ENCODE measurements around the gene DUSP10.

Gene DUSP10

DNA sequence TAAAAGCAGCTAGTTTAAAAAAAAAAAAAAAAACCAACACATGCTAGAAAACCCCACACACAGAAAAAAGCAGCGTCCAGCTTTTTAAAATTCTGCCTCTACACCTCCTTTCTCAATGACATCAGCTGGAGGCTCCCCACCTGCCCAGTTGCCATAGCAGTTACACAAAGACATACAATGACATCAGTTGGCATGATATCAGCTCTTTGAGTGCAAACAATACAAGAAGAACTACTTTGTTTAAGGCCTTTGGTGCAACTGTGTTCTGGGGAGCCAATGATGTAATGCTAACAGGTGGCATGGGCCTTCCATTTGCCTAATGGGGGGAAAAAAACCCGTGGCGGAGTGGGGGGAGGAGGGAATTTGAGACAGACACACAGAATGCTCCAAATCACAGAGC lies 32.9 kb downstream of the DUSP10 start:
- H3K4me3 Mint-ChIP-seq: no peak overlapping the region
- H3K9me3 Mint-ChIP-seq: no peaks in the 10 kb centered on the region
- peaks cover 68% of the 10 kb centered on the region for H3K4me1 Mint-ChIP-seq (ENCODE audit: low read depth)
- no peaks in the 10 kb centered on the region for H3K27me3 Mint-ChIP-seq
- intact Hi-C loops (cut with micrococcal nuclease): loop anchor here (1.0 to 2.0 kb wide), 2 partner anchors 32 to 68 kb away; no protein-coding TSS in a partner anchor
- H3K27ac Mint-ChIP-seq: peak overlapping the region; percentile 80
- peaks cover 9% of the 10 kb centered on the region for H3K36me3 Mint-ChIP-seq (ENCODE audit: low read depth)

DNA sequence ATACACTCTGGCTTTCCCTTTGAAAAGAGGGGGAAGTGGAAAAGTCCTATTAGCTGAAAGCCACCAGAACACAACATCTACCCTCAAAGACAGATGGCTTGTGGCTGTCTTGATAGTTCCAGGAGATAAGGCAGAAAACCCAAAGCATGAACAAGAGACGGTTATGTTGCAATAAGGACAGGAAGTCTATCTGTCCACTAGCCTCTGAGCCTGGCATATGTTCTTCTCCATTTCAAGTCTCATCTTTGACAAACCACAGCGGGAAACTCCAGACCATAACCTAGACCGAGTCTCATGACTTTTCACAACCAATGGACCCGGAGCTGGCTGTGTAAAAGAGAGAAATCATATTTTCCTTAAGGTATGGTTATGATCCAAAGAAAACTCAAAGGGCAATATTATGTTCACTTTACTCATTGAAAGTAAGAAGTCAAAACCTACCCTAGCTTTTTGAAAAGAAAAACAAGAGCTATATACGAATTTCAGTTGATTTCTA lies 33.8 kb downstream of the DUSP10 start:
- H3K4me1 Mint-ChIP-seq (ENCODE audit: low read depth): peaks cover 74% of the 10 kb centered on the region
- H3K27me3 Mint-ChIP-seq: no peaks in the 10 kb centered on the region
- peak overlapping the region; percentile 80 for H3K27ac Mint-ChIP-seq
- intact Hi-C loops (cut with micrococcal nuclease): loop anchor here (2.0 kb wide), 1 partner anchor 69 kb away; no protein-coding TSS in a partner anchor
- peaks cover 9% of the 10 kb centered on the region for H3K36me3 Mint-ChIP-seq (ENCODE audit: low read depth)
- H3K9me3 Mint-ChIP-seq: no peaks in the 10 kb centered on the region
- H3K4me3 Mint-ChIP-seq: no peak overlapping the region

DNA sequence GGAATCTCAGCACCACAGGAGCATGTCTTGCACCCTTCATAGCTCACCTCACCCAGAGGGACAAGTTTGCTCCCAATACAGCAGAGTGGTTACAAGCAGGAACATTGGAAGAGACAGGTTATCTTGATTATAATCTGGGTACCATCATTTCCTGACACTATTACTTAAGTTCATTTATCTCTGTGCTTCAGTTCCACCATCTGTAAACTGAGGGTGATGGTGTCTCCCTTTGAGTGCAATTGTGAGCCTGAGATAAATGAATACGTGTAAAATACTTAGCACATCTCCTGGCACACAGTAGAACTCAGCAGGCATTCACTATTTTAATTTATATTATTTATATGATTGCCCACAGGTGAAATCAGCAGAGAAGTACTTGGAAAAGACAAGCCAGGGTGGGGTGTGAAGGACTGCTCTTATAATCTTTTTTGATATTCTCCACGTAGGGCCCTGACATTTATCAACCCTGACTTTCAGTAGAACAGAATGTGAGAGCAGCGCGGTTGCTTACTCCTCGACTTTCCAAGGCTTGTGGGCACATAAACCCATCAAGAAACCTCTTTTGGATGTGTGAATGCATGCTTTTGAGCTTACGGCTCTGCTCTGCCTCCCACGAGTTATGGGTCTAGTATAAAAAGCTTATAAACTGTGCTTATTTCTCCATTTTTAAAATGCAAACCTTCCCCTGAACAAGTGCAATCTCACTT lies 34.9 kb downstream of the DUSP10 start:
- Mint-ChIP-seq H3K27ac (no peak overlapping the region), H3K9me3 (no peaks in the 10 kb centered on the region), H3K4me3 (no peak overlapping the region), H3K4me1 (ENCODE audit: low read depth) (peaks cover 71% of the 10 kb centered on the region), H3K36me3 (ENCODE audit: low read depth) (peaks cover 16% of the 10 kb centered on the region), H3K27me3 (no peaks in the 10 kb centered on the region)
- intact Hi-C loops (cut with micrococcal nuclease): no loop called here

DNA sequence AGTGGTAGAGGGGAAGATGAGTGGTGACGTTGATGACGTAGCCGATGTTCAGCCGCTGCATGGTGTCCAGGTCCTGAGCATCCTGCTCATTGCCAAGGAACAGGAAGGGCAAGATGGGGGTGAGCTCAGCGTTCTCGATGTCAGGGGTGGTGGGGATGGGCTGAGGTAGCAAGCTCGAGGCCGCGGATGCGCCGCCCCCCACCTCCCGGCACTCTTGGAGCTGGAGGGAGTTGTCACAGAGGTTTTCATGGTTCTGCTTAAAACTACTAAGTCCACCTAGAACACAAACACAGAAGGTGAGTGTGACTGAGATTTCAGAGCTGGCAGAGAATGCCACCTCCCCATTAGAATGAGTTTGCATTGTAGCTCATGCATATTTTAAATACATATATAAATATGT lies 35.7 kb downstream of the DUSP10 start:
- H3K4me3 Mint-ChIP-seq: no peak overlapping the region
- H3K4me1 Mint-ChIP-seq (ENCODE audit: low read depth): peaks cover 69% of the 10 kb centered on the region
- intact Hi-C loops (cut with micrococcal nuclease): no loop called here
- H3K27me3 Mint-ChIP-seq: no peaks in the 10 kb centered on the region
- H3K27ac Mint-ChIP-seq: peak overlapping the region; percentile 51
- peaks cover 20% of the 10 kb centered on the region for H3K36me3 Mint-ChIP-seq (ENCODE audit: low read depth)
- no peaks in the 10 kb centered on the region for H3K9me3 Mint-ChIP-seq

DNA sequence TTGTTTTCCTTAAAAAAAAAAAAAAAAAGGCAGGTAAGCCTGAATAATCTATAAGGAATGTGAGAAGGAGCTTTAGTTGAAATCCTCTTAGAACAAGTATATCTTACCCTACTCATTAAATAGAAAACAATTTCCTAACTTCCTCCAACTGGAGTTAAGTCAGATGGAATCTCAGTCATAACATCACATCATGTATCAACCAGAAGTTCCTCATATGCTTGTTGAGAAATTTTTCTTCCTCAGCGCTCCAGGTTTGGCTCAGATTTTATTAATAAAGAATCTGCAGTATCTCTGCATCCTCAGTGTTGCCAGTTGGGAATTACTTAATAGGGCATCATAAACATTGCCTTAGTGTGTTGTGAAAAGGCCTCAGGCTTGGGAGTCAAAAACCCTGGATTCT lies 37.6 kb downstream of the DUSP10 start:
- peaks cover 20% of the 10 kb centered on the region for H3K36me3 Mint-ChIP-seq (ENCODE audit: low read depth)
- no peaks in the 10 kb centered on the region for H3K9me3 Mint-ChIP-seq
- H3K4me3 Mint-ChIP-seq: no peak overlapping the region
- H3K27ac Mint-ChIP-seq: peak overlapping the region; percentile 51
- peaks cover 62% of the 10 kb centered on the region for H3K4me1 Mint-ChIP-seq (ENCODE audit: low read depth)
- H3K27me3 Mint-ChIP-seq: no peaks in the 10 kb centered on the region
- intact Hi-C loops (cut with micrococcal nuclease): no loop called here

DNA sequence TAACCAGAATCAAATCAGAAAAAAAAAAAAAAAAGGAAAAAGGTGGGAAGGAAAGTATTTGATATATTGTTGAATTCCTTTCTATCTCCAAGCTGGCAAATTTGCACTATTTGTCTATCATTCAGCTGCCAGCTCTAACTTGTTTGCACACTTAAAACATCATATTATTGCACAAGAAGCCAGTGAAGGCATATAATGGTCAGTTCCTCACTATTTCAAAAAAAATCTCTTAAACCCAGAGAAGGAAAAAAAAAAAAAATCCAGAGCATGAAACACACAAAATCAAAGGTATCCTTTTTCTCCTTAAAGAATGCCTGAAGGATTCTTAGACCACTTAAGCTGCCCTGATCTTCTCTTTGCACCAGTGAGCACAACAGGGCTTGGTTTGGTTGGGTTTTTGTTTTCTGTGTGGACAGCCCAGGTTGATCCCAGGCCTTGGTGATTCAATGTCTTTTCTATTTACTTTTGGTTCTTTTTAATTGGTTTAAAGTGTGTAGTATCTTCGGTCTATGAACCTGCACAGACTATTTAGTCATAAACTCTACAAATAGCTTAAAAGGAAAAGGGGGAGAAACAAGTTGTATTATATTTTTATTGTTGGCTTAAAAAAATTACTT lies 40.2 kb downstream of the DUSP10 start:
- intact Hi-C loops (cut with micrococcal nuclease): no loop called here
- peaks cover 66% of the 10 kb centered on the region for H3K4me1 Mint-ChIP-seq (ENCODE audit: low read depth)
- H3K9me3 Mint-ChIP-seq: no peaks in the 10 kb centered on the region
- peaks cover 20% of the 10 kb centered on the region for H3K36me3 Mint-ChIP-seq (ENCODE audit: low read depth)
- H3K27ac Mint-ChIP-seq: peak overlapping the region; percentile 34
- no peaks in the 10 kb centered on the region for H3K27me3 Mint-ChIP-seq
- no peak overlapping the region for H3K4me3 Mint-ChIP-seq

DNA sequence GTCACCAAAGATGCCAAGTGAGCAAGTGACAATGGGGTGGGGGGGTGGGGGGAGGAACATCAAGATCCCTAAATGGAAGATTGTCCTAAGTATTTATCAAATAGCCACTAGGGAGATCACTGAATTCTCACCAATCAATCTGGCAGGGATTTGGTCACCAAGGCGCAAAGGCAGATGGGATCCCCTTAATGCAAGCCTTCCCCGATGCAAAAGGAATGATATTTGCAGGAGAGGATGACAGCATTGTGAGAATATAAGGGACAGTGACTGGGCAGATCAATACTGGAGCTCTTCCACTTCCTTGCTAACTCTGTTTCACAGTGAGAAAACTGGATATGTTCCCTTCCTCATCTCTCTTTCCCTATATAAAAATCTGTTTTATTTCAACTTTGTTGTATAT lies 40.9 kb downstream of the DUSP10 start:
- peaks cover 63% of the 10 kb centered on the region for H3K4me1 Mint-ChIP-seq (ENCODE audit: low read depth)
- no peak overlapping the region for H3K4me3 Mint-ChIP-seq
- no peak overlapping the region for H3K27ac Mint-ChIP-seq
- intact Hi-C loops (cut with micrococcal nuclease): no loop called here
- H3K27me3 Mint-ChIP-seq: no peaks in the 10 kb centered on the region
- H3K36me3 Mint-ChIP-seq (ENCODE audit: low read depth): peaks cover 17% of the 10 kb centered on the region
- H3K9me3 Mint-ChIP-seq: no peaks in the 10 kb centered on the region

DNA sequence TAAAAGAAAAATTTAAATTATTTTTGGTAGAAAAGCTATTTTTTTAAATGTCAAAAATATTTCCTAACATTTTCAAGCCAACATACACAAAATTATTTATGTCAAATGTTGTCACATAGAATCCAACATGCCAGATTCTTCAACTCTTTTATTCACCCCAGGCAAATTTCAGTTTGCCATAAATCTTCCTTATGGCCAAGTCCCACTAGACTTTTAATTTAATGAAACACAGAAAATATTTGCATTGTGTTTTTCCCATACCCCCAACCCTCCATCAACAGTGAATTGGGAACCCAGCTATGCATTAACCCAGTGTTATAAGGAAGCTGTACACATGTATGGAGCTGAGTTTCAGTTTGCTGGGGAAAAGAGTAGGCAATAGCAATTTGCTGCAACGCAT lies 41.4 kb downstream of the DUSP10 start:
- H3K4me3 Mint-ChIP-seq: no peak overlapping the region
- peaks cover 13% of the 10 kb centered on the region for H3K36me3 Mint-ChIP-seq (ENCODE audit: low read depth)
- no peaks in the 10 kb centered on the region for H3K27me3 Mint-ChIP-seq
- H3K4me1 Mint-ChIP-seq (ENCODE audit: low read depth): peaks cover 59% of the 10 kb centered on the region
- intact Hi-C loops (cut with micrococcal nuclease): no loop called here
- H3K9me3 Mint-ChIP-seq: no peaks in the 10 kb centered on the region
- H3K27ac Mint-ChIP-seq: no peak overlapping the region

DNA sequence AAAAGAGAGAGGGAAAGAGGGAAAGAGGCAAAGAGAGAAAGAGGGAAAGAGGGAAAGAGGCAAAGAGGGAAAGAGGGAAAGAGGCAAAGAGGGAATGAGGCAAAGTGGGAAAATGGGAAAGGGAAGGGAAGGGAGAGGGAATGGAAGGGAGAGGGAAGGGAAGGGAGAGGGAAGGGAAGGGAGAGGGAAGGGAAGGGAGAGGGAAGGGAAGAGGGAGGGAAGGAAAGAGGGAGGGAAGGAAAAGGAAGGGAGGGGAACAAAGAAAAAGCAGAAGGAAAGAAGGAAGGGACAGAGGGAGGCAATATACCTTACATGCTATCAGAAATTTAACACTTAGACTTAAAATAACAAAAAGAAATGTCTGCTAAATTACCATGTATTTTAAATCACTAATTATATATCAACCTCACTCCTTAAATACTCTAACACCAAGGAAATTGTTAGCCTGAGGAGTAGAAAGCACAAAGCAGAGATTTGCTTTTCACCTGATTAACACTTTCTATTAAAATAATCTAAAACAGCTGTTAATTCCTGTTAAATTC lies 41.8 kb downstream of the DUSP10 start:
- peaks cover 54% of the 10 kb centered on the region for H3K4me1 Mint-ChIP-seq (ENCODE audit: low read depth)
- peak overlapping the region; percentile 47 for H3K27ac Mint-ChIP-seq
- H3K27me3 Mint-ChIP-seq: no peaks in the 10 kb centered on the region
- intact Hi-C loops (cut with micrococcal nuclease): no loop called here
- H3K4me3 Mint-ChIP-seq: no peak overlapping the region
- no peaks in the 10 kb centered on the region for H3K9me3 Mint-ChIP-seq
- H3K36me3 Mint-ChIP-seq (ENCODE audit: low read depth): peaks cover 11% of the 10 kb centered on the region

DNA sequence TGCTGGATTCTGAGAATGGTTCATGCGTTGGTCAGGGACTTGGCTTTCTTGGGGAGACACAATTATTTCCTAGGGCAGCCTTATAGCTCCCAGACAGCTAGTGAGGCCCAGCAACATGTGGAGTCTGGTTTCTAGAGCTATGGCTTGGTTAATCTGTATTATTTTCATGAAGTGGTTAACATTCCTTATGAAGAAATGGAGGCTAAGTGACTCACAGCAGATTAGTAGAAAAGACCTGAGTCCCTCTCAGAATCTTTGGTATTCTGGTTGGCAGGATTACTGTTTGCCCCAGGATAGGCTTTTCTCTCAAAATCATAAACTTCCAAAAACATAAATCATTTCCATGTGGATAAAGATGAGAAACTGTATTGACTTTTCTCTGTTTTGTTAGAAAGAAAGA lies 42.3 kb downstream of the DUSP10 start:
- Mint-ChIP-seq H3K27me3 (no peaks in the 10 kb centered on the region), H3K27ac (peak overlapping the region; percentile 47), H3K4me1 (ENCODE audit: low read depth) (peaks cover 49% of the 10 kb centered on the region), H3K36me3 (ENCODE audit: low read depth) (peaks cover 11% of the 10 kb centered on the region), H3K4me3 (no peak overlapping the region), H3K9me3 (no peaks in the 10 kb centered on the region)
- intact Hi-C loops (cut with micrococcal nuclease): no loop called here

DNA sequence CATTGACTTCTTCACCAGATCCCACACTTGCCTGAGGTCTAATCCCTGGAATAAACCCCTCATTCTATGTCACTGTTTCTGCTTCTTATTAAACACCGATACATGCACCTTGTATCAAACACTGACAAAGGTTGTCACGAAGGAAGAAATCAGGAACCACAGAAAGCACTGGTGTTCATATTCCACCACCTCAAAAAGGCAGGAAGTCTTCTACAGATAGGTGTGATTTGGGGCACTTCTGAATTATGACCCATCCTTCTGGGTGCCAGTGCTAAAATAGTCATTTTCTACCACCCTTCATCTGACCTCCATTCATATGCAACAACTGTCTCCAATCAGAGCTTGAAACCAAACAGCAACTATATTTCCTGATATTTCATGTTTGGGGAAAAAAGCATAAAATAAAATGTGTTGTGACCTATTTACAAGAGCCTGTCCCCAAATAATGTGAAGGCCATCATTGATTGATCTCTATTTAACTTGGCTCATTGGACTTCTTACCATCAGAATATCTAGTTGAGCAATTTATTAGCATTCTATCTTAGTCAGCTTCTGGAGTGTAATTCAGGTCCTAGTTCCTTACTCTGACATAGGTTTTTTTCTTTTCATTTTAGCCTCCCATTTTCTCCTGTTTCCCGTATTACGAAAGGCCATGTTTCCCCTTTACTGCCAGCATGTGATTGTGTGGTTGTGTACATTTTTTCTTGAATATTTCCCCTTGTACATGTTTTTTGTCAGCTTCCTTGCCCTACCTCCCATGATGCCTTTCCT lies 43.1 kb downstream of the DUSP10 start:
- no peaks in the 10 kb centered on the region for H3K27me3 Mint-ChIP-seq
- H3K4me3 Mint-ChIP-seq: no peak overlapping the region
- peak overlapping the region; percentile 46 for H3K27ac Mint-ChIP-seq
- intact Hi-C loops (cut with micrococcal nuclease): no loop called here
- H3K36me3 Mint-ChIP-seq (ENCODE audit: low read depth): peaks cover 11% of the 10 kb centered on the region
- H3K9me3 Mint-ChIP-seq: no peaks in the 10 kb centered on the region
- peaks cover 43% of the 10 kb centered on the region for H3K4me1 Mint-ChIP-seq (ENCODE audit: low read depth)

DNA sequence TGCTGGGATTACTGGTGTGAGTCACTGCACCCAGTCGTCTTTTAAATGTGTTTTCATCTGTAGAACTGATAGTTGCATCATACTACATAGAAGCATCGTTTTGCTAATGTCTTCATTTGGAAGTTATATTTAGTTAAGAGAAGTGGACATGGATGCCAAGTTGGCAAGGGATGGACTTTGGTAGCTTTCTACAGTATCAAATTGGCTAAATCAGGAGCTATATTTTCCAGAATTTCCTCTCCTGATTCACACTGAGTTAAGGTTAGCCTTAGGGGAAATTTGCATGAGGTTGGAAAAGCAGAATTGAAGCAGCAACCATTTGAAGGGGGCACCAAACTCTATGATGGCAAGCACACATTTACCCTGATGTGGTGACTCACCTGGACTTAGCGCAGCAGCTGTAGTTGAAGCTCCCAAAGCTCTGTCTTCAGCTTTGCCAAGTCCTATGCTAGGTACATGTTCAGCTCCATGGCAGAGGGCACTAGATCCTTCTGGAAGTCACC lies 43.9 kb downstream of the DUSP10 start:
- Mint-ChIP-seq H3K36me3 (ENCODE audit: low read depth) (peaks cover 11% of the 10 kb centered on the region), H3K4me1 (ENCODE audit: low read depth) (peaks cover 38% of the 10 kb centered on the region), H3K4me3 (no peak overlapping the region), H3K27ac (peak overlapping the region; percentile 46), H3K27me3 (no peaks in the 10 kb centered on the region), H3K9me3 (no peaks in the 10 kb centered on the region)
- intact Hi-C loops (cut with micrococcal nuclease): no loop called here

DNA sequence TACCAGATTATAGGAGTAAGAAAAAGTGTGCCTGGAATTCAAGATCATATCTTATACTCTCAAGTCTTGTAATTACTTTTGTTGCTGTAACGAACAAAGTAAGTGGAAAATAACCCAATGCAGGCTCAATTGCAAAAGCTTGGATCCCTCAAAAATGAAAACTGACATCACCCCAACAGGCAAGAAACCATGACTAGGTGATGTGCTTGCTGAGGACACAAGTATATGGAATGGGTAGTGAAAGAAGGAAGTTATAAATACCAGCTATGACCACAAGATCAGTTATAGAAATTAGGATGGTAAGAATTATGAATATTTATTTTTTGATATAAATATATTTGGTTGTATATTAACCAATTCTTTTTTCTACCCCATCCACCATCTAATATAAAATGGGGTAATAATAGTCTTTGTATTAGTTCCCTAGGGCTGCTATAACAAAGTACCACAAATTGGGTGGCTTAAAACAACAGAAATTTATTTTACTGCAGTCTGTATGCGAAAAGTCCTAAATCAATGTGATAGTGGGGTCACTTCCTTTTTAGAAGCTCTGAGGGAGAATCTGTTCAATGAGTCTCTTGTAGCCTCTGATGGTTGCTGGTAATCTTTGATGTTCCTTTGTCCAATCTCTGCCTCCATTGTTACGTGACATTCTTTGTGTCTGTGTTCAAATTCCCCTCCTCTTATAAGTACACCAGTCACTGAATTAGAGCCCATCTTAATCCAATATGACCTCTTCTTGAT lies 45.0 kb downstream of the DUSP10 start:
- H3K27me3 Mint-ChIP-seq: no peaks in the 10 kb centered on the region
- no peaks in the 10 kb centered on the region for H3K9me3 Mint-ChIP-seq
- H3K4me3 Mint-ChIP-seq: no peak overlapping the region
- H3K4me1 Mint-ChIP-seq (ENCODE audit: low read depth): peaks cover 30% of the 10 kb centered on the region
- intact Hi-C loops (cut with micrococcal nuclease): no loop called here
- peaks cover 3% of the 10 kb centered on the region for H3K36me3 Mint-ChIP-seq (ENCODE audit: low read depth)
- H3K27ac Mint-ChIP-seq: no peak overlapping the region
